T-helper 9 cell (primary cell): ENCODE measurements around the gene PRSS8.
"Not testable (repeated sequence)": the region's sequence is repeated elsewhere in the genome, so short reads cannot be mapped to it uniquely, and the experiment has no call there.

ENCODE experiments used
- DNase-seq: peaks from one replicate; pipeline ENCODE4 v3.0.0-alpha.2; 2020

PRSS8 gene

GRCh38 chr16:31100876-31101641, 34.5 kb downstream of the PRSS8 start:
- not testable (repeated sequence) for DNase-seq

GRCh38 chr16:31099860-31100638, 35.5 kb downstream of the PRSS8 start:
- DNase-seq, result no peak

GRCh38 chr16:31094424-31095120, 41.0 kb downstream of the PRSS8 start, which contains the start of gene VKORC1:
TSS of gene VKORC1 (minus strand) at chr16:31094797. CDS start at chr16:31094729, 68 bp downstream.
- DNase-seq, result peak; percentile 78

GRCh38 chr16:31094088-31094423, 41.5 kb downstream of the PRSS8 start:
- no peak for DNase-seq

GRCh38 chr16:31093132-31093703, 42.3 kb downstream of the PRSS8 start:
- DNase-seq, result no peak

- DNase-seq, result no peak
These were observed 43.2 kb downstream of the PRSS8 start for GRCh38 chr16:31092330-31092729.

GRCh38 chr16:31090540-31090939, 45.0 kb downstream of the PRSS8 start:
- DNase-seq, result no peak

GRCh38 chr16:31089199-31089598, 46.3 kb downstream of the PRSS8 start:
- no peak for DNase-seq

- DNase-seq, result no peak
These were observed 46.9 kb downstream of the PRSS8 start, which contains the start of gene PRSS53 for GRCh38 chr16:31088459-31089183. TSS of gene PRSS53 (minus strand) at chr16:31088943. CDS start at chr16:31088809, 134 bp downstream.

GRCh38 chr16:31087971-31088370, 47.6 kb downstream of the PRSS8 start:
- DNase-seq, result no peak

GRCh38 chr16:31087481-31087880, 48.0 kb downstream of the PRSS8 start:
- no peak for DNase-seq

GRCh38 chr16:31086629-31086906, 49.0 kb downstream of the PRSS8 start:
- DNase-seq, result no peak

GRCh38 chr16:31085873-31086628, 49.5 kb downstream of the PRSS8 start:
- no peak for DNase-seq

- no peak for DNase-seq
These were observed 50.1 kb downstream of the PRSS8 start for GRCh38 chr16:31085411-31085810.

- DNase-seq, result no peak
These were observed 50.8 kb downstream of the PRSS8 start for GRCh38 chr16:31084584-31085302.

- DNase-seq, result no peak
These were observed 51.5 kb downstream of the PRSS8 start for GRCh38 chr16:31083981-31084380.

GRCh38 chr16:31083556-31083955, 52.0 kb downstream of the PRSS8 start:
- no peak for DNase-seq

- DNase-seq, result no peak
These were observed 52.4 kb downstream of the PRSS8 start for GRCh38 chr16:31083081-31083480.

- no peak for DNase-seq
These were observed 53.0 kb downstream of the PRSS8 start for GRCh38 chr16:31082368-31083045.
